ENCODE results near the gene ADAMTS18.

DNA sequence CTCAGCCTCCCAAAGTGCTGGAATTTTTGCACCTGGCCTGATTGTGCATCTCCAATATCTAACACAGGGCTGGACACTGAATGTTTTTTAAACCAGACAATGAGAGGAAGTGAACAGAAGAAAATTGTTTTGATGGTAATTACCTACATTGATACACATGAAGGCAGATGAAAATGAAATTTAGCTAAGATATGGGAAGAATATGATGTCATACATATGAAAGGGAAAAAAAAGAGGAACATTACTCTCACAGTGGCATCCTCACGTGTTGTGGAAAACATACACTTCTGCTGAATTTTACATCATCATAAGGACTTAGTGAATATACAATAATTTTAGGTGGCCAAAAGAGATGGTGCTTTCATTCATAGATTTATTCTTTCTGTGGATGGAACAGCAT lies 124.0 kb downstream of the ADAMTS18 start:
- TF ChIP-seq CTCF (optimal IDR thresholded peaks at IDR 0.05 in 1 of 3, IDR thresholded peaks at IDR 0.05 in 1 of 3, conservative IDR thresholded peaks at IDR 0.05 in 1 of 3; ENCODE audit: extremely low read depth in 1 of 3, insufficient read depth in 2 of 3, low read length in 3 of 3) (no peak), EZH2 (IDR thresholded peaks at IDR 0.05; ENCODE audit: low read length) (no peak)
